GM18907 (cell line): ENCODE measurements around the gene GSTM5.
A peak's percentile ranks its signal among the peaks of the same experiment; 100 is the strongest.
"Not testable (repeated sequence)": the region's sequence is repeated elsewhere in the genome, so short reads cannot be mapped to it uniquely, and the experiment has no call there.

Source experiments
- ATAC-seq: cut with Tn5 transposase; IDR thresholded peaks from one replicate; pipeline ENCODE4 v1.9.1; 2021; ENCODE audit warnings: mild to moderate bottlenecking, moderate library complexity; ENCODE audit not compliant: unreplicated experiment

GSTM5 gene

GRCh38 chr1:109711593-109712320 is at the start of gene GSTM5:
TSS of gene GSTM5 (plus strand) at chr1:109712251. CDS start at chr1:109712313, 62 bp downstream.
- not testable (repeated sequence) for ATAC-seq

- no peak for ATAC-seq
These were observed 47.4 kb upstream of the GSTM5 start for GRCh38 chr1:109664671-109665070.

- ATAC-seq = peak; percentile 98
These were observed 44.5 kb upstream of the GSTM5 start, which contains the start of gene GSTM2 for GRCh38 chr1:109667452-109668122. TSS of gene GSTM2 (plus strand) at chr1:109668057. CDS start at chr1:109668116, 59 bp downstream.

GRCh38 chr1:109668123-109668775 is 43.8 kb upstream of the GSTM5 start:
- ATAC-seq = peak; percentile 31

GRCh38 chr1:109669246-109669948 is 42.7 kb upstream of the GSTM5 start:
- no peak for ATAC-seq

- not testable (repeated sequence) for ATAC-seq
These were observed 42.1 kb upstream of the GSTM5 start for GRCh38 chr1:109669949-109670302.

GRCh38 chr1:109671067-109671466 is 41.0 kb upstream of the GSTM5 start:
- ATAC-seq = no peak

GRCh38 chr1:109673861-109674260 is 38.2 kb upstream of the GSTM5 start:
- not testable (repeated sequence) for ATAC-seq

- not testable (repeated sequence) for ATAC-seq
These were observed 35.2 kb upstream of the GSTM5 start for GRCh38 chr1:109676683-109677381.

- ATAC-seq = no peak
These were observed 34.6 kb upstream of the GSTM5 start for GRCh38 chr1:109677459-109677858.

- not testable (repeated sequence) for ATAC-seq
These were observed 33.4 kb upstream of the GSTM5 start for GRCh38 chr1:109678637-109679036.

GRCh38 chr1:109684777-109685176 is 27.3 kb upstream of the GSTM5 start:
- not testable (repeated sequence) for ATAC-seq

- not testable (repeated sequence) for ATAC-seq
These were observed 26.7 kb upstream of the GSTM5 start for GRCh38 chr1:109685399-109685798.

GRCh38 chr1:109685890-109686289 is 26.2 kb upstream of the GSTM5 start:
- ATAC-seq = not testable (repeated sequence)

GRCh38 chr1:109687109-109687508 is 24.9 kb upstream of the GSTM5 start:
- peak; percentile 29 for ATAC-seq

GRCh38 chr1:109687641-109688499 is 24.2 kb upstream of the GSTM5 start, which contains the start of gene GSTM1:
TSS of gene GSTM1 (plus strand) at chr1:109687817. CDS start at chr1:109687874, 57 bp downstream.
- peak; percentile 99 for ATAC-seq

- no peak for ATAC-seq
These were observed 22.1 kb upstream of the GSTM5 start for GRCh38 chr1:109689844-109690405.

GRCh38 chr1:109691759-109692158 is 20.3 kb upstream of the GSTM5 start:
- no peak for ATAC-seq

GRCh38 chr1:109694400-109694799 is 17.7 kb upstream of the GSTM5 start:
- ATAC-seq = not testable (repeated sequence)
